ENCODE results near the gene IGSF6. TPM values are rescaled to one million over a fixed set of nuclear protein-coding genes. Genes with fewer than 3 reads are reported as not detected.

The IGSF6 gene
- total RNA-seq, 1 donor from 2014 or later, result not detected

- DNase-seq (ENCODE audit: extremely low read depth, low read depth, low spot score), result no peak
Observed at GRCh38 chr16:21603928-21604327, 48.5 kb downstream of the IGSF6 start.

GRCh38 chr16:21602785-21603184 is 49.6 kb downstream of the IGSF6 start:
- no peak for DNase-seq (ENCODE audit: extremely low read depth, low read depth, low spot score)

- no peak for DNase-seq (ENCODE audit: extremely low read depth, low read depth, low spot score)
Observed at GRCh38 chr16:21600031-21600773, 52.2 kb downstream of the IGSF6 start.

- peak; percentile 25 for DNase-seq (ENCODE audit: extremely low read depth, low read depth, low spot score)
Observed at GRCh38 chr16:21599122-21600030, 53.0 kb downstream of the IGSF6 start, which contains the start of gene METTL9. TSS of gene METTL9 (plus strand) at chr16:21599577. CDS start at chr16:21599734, 157 bp downstream.

GRCh38 chr16:21598701-21599121 is 53.7 kb downstream of the IGSF6 start:
- DNase-seq (ENCODE audit: extremely low read depth, low read depth, low spot score), result no peak

GRCh38 chr16:21598206-21598605 is 54.2 kb downstream of the IGSF6 start:
- no peak for DNase-seq (ENCODE audit: extremely low read depth, low read depth, low spot score)

- no peak for DNase-seq (ENCODE audit: extremely low read depth, low read depth, low spot score)
Observed at GRCh38 chr16:21597561-21598030, 54.8 kb downstream of the IGSF6 start.

GRCh38 chr16:21593530-21594289 is 58.7 kb downstream of the IGSF6 start:
- no peak for DNase-seq (ENCODE audit: extremely low read depth, low read depth, low spot score)

GRCh38 chr16:21592191-21592590 is 60.2 kb downstream of the IGSF6 start:
- DNase-seq (ENCODE audit: extremely low read depth, low read depth, low spot score), result no peak

GRCh38 chr16:21590796-21591195 is 61.6 kb downstream of the IGSF6 start:
- DNase-seq (ENCODE audit: extremely low read depth, low read depth, low spot score), result no peak

- no peak for DNase-seq (ENCODE audit: extremely low read depth, low read depth, low spot score)
Observed at GRCh38 chr16:21590287-21590686, 62.1 kb downstream of the IGSF6 start.

GRCh38 chr16:21589551-21589950 is 62.9 kb downstream of the IGSF6 start:
- no peak for DNase-seq (ENCODE audit: extremely low read depth, low read depth, low spot score)

Other genes starting within 250 kb of the IGSF6 start
- gene METTL9, start 53.0 kb downstream of the IGSF6 start, total RNA-seq, result 173 and 210 TPM in 2 replicates
- 0.06 TPM in 1 of 2 replicates, not detected in the other for gene OTOA, start 11.4 kb upstream of the IGSF6 start, total RNA-seq
- gene NPIPB4, start 205.1 kb upstream of the IGSF6 start, total RNA-seq, result 17.1 and 50.2 TPM in 2 replicates

All from glomerular endothelial cell (primary cell).